Measurements from ENCODE around the gene TBC1D7.

The TBC1D7 gene

GRCh38 chr6:13263669-13264068 lies 64.7 kb downstream of the TBC1D7 start:
- no peak for DNase-seq

GRCh38 chr6:13262302-13263230 lies 65.8 kb downstream of the TBC1D7 start:
- DNase-seq, result no peak

- DNase-seq, result peak; percentile 67
Observed at GRCh38 chr6:13261464-13261994, 66.8 kb downstream of the TBC1D7 start.

GRCh38 chr6:13260831-13261230 lies 67.5 kb downstream of the TBC1D7 start:
- DNase-seq, result peak; percentile 33

GRCh38 chr6:13260101-13260598 lies 68.2 kb downstream of the TBC1D7 start:
- DNase-seq, result no peak

- DNase-seq, result no peak
Observed at GRCh38 chr6:13259393-13259792, 68.9 kb downstream of the TBC1D7 start.

GRCh38 chr6:13256266-13257001 lies 71.9 kb downstream of the TBC1D7 start:
- DNase-seq, result no peak

Measured in CD4-positive, alpha-beta T cell treated with Interleukin-15 for 1 hour (primary cell).